Lung (tissue), 12 donors: ENCODE data around the gene CARTPT. TPM values are rescaled to one million over a fixed set of nuclear protein-coding genes. Genes with fewer than 3 reads are reported as not detected.

ENCODE experiments used
- ATAC-seq: fragments of 200-7000 bp; cut with Tn5 transposase; one replicate; pipeline ENCODE4 v1.9.1; 2020; ENCODE audit warnings: moderate number of reproducible peaks; ENCODE audit not compliant: insufficient read depth, low FRiP score
- DNase-seq, 3 donors: peaks; one replicate each; pipeline ENCODE4 v3.0.0-alpha.2; 2013 to 2017
- H3K27ac ChIP-seq, 2 donors: one replicate each; pipeline ENCODE4 v1.5.1; 2013; ENCODE audit warnings: mild to moderate bottlenecking in 2 of 2, moderate library complexity in 2 of 2, control low read depth in 1 of 2, inconsistent platforms in 1 of 2, low read depth in 1 of 2, low read length in 1 of 2
- H3K27me3 ChIP-seq, 3 donors: one replicate each; pipeline ENCODE4 v1.5.1; 2013; ENCODE audit warnings: low read length in 2 of 3; ENCODE audit not compliant: control insufficient read depth in 3 of 3, insufficient read depth in 3 of 3
- H3K36me3 ChIP-seq, 4 donors: one replicate each; pipeline ENCODE4 v1.5.1; 2013; ENCODE audit warnings: low read length in 4 of 4, mild to moderate bottlenecking in 1 of 4, moderate library complexity in 1 of 4; ENCODE audit not compliant: control insufficient read depth in 4 of 4, insufficient read depth in 4 of 4
- H3K4me1 ChIP-seq, 5 donors: one replicate each; pipeline ENCODE4 v1.5.1; 2013; ENCODE audit warnings: low read length in 5 of 5, mild to moderate bottlenecking in 2 of 5, moderate library complexity in 1 of 5; ENCODE audit not compliant: control insufficient read depth in 5 of 5, insufficient read depth in 5 of 5
- H3K4me3 ChIP-seq: one replicate; pipeline ENCODE4 v1.5.1; 2013; ENCODE audit warnings: mild to moderate bottlenecking, control low read depth, moderate library complexity
- H3K9ac ChIP-seq, 2 donors: one replicate each; pipeline ENCODE4 v1.5.1; 2013; ENCODE audit warnings: low read length in 2 of 2, control low read depth in 1 of 2; ENCODE audit not compliant: insufficient read depth in 1 of 2
- H3K9me3 ChIP-seq, 4 donors: one replicate each; pipeline ENCODE4 v1.5.1; 2013; ENCODE audit warnings: low read length in 3 of 4, mild to moderate bottlenecking in 1 of 4, moderate library complexity in 1 of 4; ENCODE audit not compliant: control insufficient read depth in 4 of 4, insufficient read depth in 3 of 4
- CTCF ChIP-seq: IDR thresholded peaks from 2 replicates; pipeline ENCODE4 v1.5.1; 2012; ENCODE audit warnings: mild to moderate bottlenecking; ENCODE audit errors: control extremely low read depth, extremely low read depth
- WGBS, 2 donors: extraction: QIAGEN DNeasy Blood & Tissue Kit; methylation state at CpG; one replicate each; pipeline ENCODE4 v1.1.7; 2013; 5-methylcytosine and 5-hydroxymethylcytosine counted together
- polyA plus RNA-seq, 2 donors: library from polyadenylated mRNA; stranded (reverse); fragments of 200-250 nt; gene quantifications; one replicate each; pipeline ENCODE4 v1.2.1, GENCODE V29; 2013
- total RNA-seq, 2 donors: library from RNA; depleted of rRNA in 1 of 2; stranded (reverse); fragments of >200 nt in 1 of 2; gene quantifications; one replicate each; pipeline ENCODE4 v1.2.1, GENCODE V29; 2014 to 2021
- donor health status: control.
- donor health status: control.
- donor health status: Bipolar disorder and iron deficiency.
- donor health status: healthy.
- donor health status: DM: yes; HTN: yes; CAD: no.

Gene CARTPT
- total and polyA plus RNA-seq, 4 donors, result not detected

DNA sequence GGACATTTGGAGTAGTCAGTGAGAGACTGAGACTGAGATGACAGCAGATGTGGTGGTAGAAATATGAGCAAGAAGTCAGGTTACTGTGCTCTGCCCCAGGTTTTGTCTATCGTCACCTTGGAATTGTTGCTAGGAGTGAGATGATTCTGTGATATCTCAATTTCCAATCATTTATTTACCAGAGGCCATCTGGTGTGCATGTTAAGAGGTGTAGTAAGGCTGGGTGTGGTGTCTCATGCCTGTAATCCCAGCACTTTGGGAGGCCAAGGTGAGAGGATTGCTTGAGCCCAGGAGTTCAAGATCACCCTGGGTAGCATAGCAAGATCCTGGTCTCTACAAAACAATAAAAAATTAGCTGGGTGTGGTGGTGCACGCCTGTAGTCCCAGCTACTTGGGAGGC, 38.6 kb upstream of the CARTPT start:
- H3K4me3 ChIP-seq, result no peak overlapping the region
- H3K9me3 ChIP-seq, result no peaks in the 10 kb centered on the region
- 92 to 96% methylated on average over 2 of the region's 2 CpGs for WGBS, 2 donors
- no peak overlapping the region for H3K9ac ChIP-seq
- no peak for ATAC-seq
- H3K4me1 ChIP-seq, result no peaks in the 10 kb centered on the region
- no peak overlapping the region for H3K27ac ChIP-seq
- no peak for DNase-seq
- H3K27me3 ChIP-seq, result no peaks in the 10 kb centered on the region
- no peaks in the 10 kb centered on the region for H3K36me3 ChIP-seq
- TF ChIP-seq CTCF, result no peak

DNA sequence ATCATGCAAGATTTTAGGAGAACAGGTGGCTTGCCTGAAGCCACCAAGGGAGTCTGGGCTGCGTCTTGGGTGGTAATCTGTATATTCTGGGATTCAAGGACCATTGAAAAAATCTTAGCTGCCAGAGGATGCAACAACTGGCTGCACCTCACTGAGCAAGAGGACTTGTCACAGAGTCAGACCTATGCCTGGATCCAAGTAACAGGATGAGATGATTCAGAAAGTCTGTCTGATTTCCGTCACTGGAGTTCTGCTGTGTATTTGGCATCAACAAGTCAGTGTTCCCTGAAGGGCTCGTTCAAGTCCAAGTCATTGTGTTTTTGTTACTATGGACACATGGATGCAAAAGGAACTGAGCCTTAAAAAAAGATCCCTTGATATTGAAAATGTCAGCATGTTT, 37.8 kb upstream of the CARTPT start:
- Histone ChIP-seq H3K9me3 (no peaks in the 10 kb centered on the region), H3K4me1 (no peaks in the 10 kb centered on the region), H3K4me3 (no peak overlapping the region), H3K9ac (no peak overlapping the region), H3K36me3 (no peaks in the 10 kb centered on the region), H3K27me3 (no peaks in the 10 kb centered on the region), H3K27ac (no peak overlapping the region)
- ATAC-seq (no peak), DNase-seq (no peak)
- 60 to 78% methylated on average over 3 of the region's 3 CpGs for WGBS, 2 donors
- no peak for TF ChIP-seq CTCF

GRCh38 chr5:71684309-71684708, 34.8 kb upstream of the CARTPT start:
- Histone ChIP-seq H3K27ac (no peak overlapping the region), H3K4me1 (no peaks in the 10 kb centered on the region), H3K9me3 (no peaks in the 10 kb centered on the region), H3K27me3 (no peaks in the 10 kb centered on the region), H3K9ac (no peak overlapping the region), H3K4me3 (no peak overlapping the region), H3K36me3 (no peaks in the 10 kb centered on the region)
- DNase-seq, result no peak
- no peak for ATAC-seq
- no peak for TF ChIP-seq CTCF
- WGBS, 2 donors, result 90 to 97% methylated on average over 2 of the region's 2 CpGs

DNA sequence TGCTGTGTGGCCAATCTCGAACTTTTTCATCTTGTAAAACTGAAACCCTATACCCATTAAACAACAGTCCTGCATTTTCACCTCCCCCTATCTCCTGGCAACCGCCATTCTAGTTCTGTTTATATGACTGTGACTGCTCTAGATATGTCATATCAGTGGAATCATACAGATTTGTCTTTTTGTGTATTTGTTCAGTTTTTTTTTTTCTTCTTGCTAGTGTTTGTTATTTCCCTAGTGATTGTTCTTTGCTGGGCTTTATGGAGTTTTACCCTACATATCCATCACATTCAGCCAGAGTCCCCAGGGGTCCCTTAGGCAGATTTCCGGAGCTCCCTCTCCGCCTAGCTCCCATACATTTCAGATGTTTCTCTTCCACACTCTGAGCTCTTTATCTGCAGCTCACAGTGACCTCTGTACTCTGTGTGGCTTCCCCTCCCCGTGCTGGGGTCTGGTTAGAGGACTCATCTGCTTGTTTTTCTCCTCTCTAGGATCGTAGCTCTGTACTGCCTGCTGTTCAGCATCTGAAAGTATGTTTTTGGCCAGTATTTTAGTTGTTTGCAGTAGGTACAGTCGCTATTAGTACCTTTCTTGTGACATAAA, 25.1 kb upstream of the CARTPT start:
- no peak overlapping the region for H3K4me3 ChIP-seq
- ATAC-seq, result no peak
- TF ChIP-seq CTCF, result no peak
- H3K27me3 ChIP-seq, result peaks cover 0 to 3% (median 0%) of the 10 kb centered on the region in 3 donors
- H3K27ac ChIP-seq, result no peak overlapping the region
- peak; percentile 22 to 46 (median 41) for DNase-seq
- 38 to 42% methylated on average over 7 of the region's 7 CpGs for WGBS, 2 donors
- no peaks in the 10 kb centered on the region for H3K36me3 ChIP-seq
- H3K9ac ChIP-seq, result peak overlapping the region in 1 of 2 donors; percentile 12
- peaks cover 0 to 12% (median 0%) of the 10 kb centered on the region in 5 donors for H3K4me1 ChIP-seq
- H3K9me3 ChIP-seq, result peaks cover 0 to 5% (median 0%) of the 10 kb centered on the region in 4 donors
